ENCODE measurements around the gene UNC80.

DNA sequence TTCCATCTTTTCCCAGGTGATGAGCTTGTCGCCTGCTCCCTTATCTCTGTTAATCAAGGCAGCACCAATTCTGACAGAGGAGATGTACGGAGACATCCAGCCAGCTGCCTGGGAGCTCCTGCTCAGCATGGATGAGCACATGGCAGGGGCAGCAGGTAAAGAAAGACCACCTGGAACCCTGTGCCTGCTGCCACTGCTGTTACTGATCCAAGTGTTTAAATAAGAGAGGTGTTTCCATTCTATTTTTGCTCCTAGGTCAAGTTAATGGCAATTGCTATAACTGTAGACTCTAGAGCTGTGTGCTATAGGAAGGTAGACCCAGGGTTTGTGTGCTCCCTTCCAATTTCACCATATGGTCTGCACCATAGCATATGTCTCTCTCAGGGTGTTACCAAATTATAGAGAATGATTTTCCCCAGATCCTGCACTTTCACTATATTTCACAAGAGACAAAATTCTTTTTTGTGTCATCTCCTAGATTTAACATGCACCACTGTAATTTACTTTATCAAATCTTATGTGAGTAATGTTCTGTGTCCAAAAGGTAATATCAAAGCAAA, 142.2 kb downstream of the UNC80 start:
- TF ChIP-seq POLR2A (IDR thresholded peaks at IDR 0.05; ENCODE audit: low read depth, low read length) (no peak), PAX5 (IDR thresholded peaks at IDR 0.05; ENCODE audit: insufficient read depth, low read length, severe bottlenecking) (no peak), TAF1 (IDR thresholded peaks at IDR 0.05; ENCODE audit: low read depth, low read length) (no peak), POLR2AphosphoS5 (IDR thresholded peaks at IDR 0.05; ENCODE audit: low read depth, low read length) (no peak), SPI1 (IDR thresholded peaks at IDR 0.05; ENCODE audit: low read depth, low read length) (no peak)

Measured in GM12891 (cell line).